Upper lobe of left lung (tissue), 6 donors: ENCODE measurements around the gene MAMDC4. TPM values are rescaled to one million over a fixed set of nuclear protein-coding genes. Genes with fewer than 3 reads are reported as not detected.
A peak's percentile ranks its signal among the peaks of the same experiment; 100 is the strongest.

Experiments used
- ATAC-seq, 2 donors: fragments of 200-7000 bp; cut with Tn5 transposase; one replicate each; pipeline ENCODE4 v1.9.1; 2022; ENCODE audit warnings: mild to moderate bottlenecking in 2 of 2, moderate library complexity in 2 of 2; ENCODE audit not compliant: low FRiP score in 2 of 2
- DNase-seq, 2 donors: peaks; one replicate each; pipeline ENCODE4 v3.0.0-alpha.2; 2019 to 2020
- H3K27ac ChIP-seq, 4 donors: fragments of 200-600 bp; sonication (generic); one replicate each; pipeline ENCODE4 v1.5.1; 2016 to 2019
- H3K27me3 ChIP-seq, 4 donors: fragments of 200-600 bp; sonication (generic); one replicate each; pipeline ENCODE4 v1.5.1; 2017 to 2019
- H3K36me3 ChIP-seq, 4 donors: fragments of 200-600 bp; sonication (generic); one replicate each; pipeline ENCODE4 v1.5.1; 2016 to 2019
- H3K4me1 ChIP-seq, 4 donors: fragments of 200-600 bp; sonication (generic); one replicate each; pipeline ENCODE4 v1.5.1; 2018 to 2019
- H3K4me3 ChIP-seq, 4 donors: fragments of 200-600 bp; sonication (generic); one replicate each; pipeline ENCODE4 v1.5.1; 2017 to 2019; ENCODE audit warnings: mild to moderate bottlenecking in 2 of 4, moderate library complexity in 1 of 4
- H3K9me3 ChIP-seq, 4 donors: fragments of 200-600 bp; sonication (generic); one replicate each; pipeline ENCODE4 v1.5.1; 2018 to 2019
- EP300 ChIP-seq, 4 donors: sonication (generic); formaldehyde crosslinking; IDR thresholded peaks; one replicate each; pipeline ENCODE4 v1.5.1; 2017; ENCODE audit warnings: antibody characterized with exemption in 4 of 4, control low read depth in 2 of 4
- POLR2A ChIP-seq, 4 donors: fragments of 450-650 bp; IDR thresholded peaks; one replicate each; pipeline ENCODE4 v1.5.1; 2016 to 2017; ENCODE audit warnings: antibody characterized with exemption in 4 of 4, mild to moderate bottlenecking in 2 of 4
- POLR2AphosphoS5 ChIP-seq, 2 donors: sonication (generic); formaldehyde crosslinking; IDR thresholded peaks; one replicate each; pipeline ENCODE4 v1.5.1; 2017; ENCODE audit warnings: antibody characterized with exemption in 2 of 2
- WGBS, 2 donors: methylation state at CpG; one replicate each; pipeline ENCODE4 v1.1.5; 2017 to 2018; 5-methylcytosine and 5-hydroxymethylcytosine counted together
- total RNA-seq, 6 donors: library from RNA; depleted of rRNA in 4 of 6; stranded (reverse); fragments of >200 nt in 4 of 6; gene quantifications; one replicate each; pipeline versions ENCODE4 v1.1.0 to v1.2.1, GENCODE V29; 2016 to 2021
- TF ChIP-seq, protein P1 (sequence below), 6 experiments: fragments of 450-650 bp in 4 of 6; fragments of 200-600 bp in 2 of 6; sonication (generic) in 2 of 6; IDR thresholded peaks; one replicate each; pipeline ENCODE4 v1.5.1; 2016 to 2019; ENCODE audit warnings: antibody characterized with exemption in 6 of 6
- donor health status: DM: no; HTN: no; CAD: no; lungs with moderate emphysema.
- donor health status: DM: no; HTN: yes; CAD: no; lungs with severe emphysema.

MAMDC4 gene
- total RNA-seq, 6 donors from 2014 or later, result 2.1 to 18.9 (median 11.0) TPM

DNA sequence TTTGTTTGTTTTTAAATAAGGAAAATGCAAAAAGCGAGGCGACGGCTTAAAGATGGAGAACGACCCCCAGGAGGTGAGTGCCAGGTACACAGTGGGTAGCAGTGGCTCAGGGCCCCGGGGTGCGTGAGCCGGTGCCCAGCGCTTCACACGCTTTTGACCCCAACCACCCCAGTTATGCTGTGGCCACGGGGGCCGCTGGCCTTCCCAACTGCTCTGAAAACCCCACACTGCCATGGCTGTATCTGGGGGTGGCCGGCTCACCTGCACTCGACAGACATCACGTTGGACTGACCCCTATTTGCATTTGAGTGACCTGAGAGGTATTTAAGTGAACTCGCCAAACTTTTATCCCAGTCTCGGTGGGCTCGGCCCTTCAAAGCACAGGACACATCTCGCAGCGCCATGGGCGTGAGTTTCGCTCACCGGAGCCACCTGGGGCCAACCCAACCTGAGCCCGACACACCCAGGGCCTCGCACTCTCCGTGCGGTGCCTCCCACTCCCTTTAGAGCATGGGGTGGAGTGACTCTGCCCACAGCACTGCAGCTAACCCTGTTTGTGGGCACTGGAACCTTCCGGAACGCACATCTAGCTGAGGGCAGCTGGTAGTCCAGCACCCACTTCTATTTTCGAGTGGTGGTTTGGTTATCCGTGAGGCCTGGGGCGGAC is 23.5 kb upstream of the MAMDC4 start:
- peaks cover 3 to 94% (median 77%) of the 10 kb centered on the region in 4 donors for H3K36me3 ChIP-seq
- no peak for ATAC-seq
- H3K27ac ChIP-seq, result no peak overlapping the region
- peak in 1 of 2 donors; percentile 57 for DNase-seq
- no peaks in the 10 kb centered on the region for H3K9me3 ChIP-seq
- TF ChIP-seq POLR2AphosphoS5 (IDR thresholded peaks at IDR 0.05) (no peak), EP300 (IDR thresholded peaks at IDR 0.05) (no peak), POLR2A (IDR thresholded peaks at IDR 0.05) (no peak)
- TF ChIP-seq, protein P1, sequence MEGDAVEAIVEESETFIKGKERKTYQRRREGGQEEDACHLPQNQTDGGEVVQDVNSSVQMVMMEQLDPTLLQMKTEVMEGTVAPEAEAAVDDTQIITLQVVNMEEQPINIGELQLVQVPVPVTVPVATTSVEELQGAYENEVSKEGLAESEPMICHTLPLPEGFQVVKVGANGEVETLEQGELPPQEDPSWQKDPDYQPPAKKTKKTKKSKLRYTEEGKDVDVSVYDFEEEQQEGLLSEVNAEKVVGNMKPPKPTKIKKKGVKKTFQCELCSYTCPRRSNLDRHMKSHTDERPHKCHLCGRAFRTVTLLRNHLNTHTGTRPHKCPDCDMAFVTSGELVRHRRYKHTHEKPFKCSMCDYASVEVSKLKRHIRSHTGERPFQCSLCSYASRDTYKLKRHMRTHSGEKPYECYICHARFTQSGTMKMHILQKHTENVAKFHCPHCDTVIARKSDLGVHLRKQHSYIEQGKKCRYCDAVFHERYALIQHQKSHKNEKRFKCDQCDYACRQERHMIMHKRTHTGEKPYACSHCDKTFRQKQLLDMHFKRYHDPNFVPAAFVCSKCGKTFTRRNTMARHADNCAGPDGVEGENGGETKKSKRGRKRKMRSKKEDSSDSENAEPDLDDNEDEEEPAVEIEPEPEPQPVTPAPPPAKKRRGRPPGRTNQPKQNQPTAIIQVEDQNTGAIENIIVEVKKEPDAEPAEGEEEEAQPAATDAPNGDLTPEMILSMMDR (IDR thresholded peaks at IDR 0.05), result no peak
- H3K27me3 ChIP-seq, result no peaks in the 10 kb centered on the region
- H3K4me1 ChIP-seq, result no peaks in the 10 kb centered on the region
- no peak overlapping the region for H3K4me3 ChIP-seq
- 96 to 97% methylated on average over 19 to 31 of the region's 31 CpGs for WGBS, 2 donors

DNA sequence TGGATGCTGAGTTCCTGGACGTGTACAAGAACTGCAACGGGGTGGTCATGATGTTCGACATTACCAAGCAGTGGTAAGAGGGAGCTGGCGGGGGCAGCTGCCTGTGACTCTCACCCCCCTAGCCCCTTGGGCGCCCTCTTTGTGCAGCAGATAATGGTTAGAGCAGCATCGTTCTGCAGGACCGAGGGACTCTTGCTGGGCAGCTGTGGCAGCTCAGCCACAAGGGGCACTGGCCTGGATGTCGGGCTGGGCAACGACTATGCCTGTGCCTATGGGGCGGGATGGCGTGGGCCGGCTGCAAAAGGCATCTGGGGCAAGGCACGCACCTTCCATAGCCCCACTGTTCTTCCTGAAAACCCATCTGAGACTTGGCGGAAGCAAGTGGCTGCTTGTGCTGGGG is 22.7 kb upstream of the MAMDC4 start:
- peak in 1 of 2 donors; percentile 61 for DNase-seq
- no peak for ATAC-seq
- Histone ChIP-seq H3K4me3 (no peak overlapping the region), H3K36me3 (peaks cover 3 to 92% (median 74%) of the 10 kb centered on the region in 4 donors), H3K9me3 (no peaks in the 10 kb centered on the region), H3K27me3 (no peaks in the 10 kb centered on the region), H3K4me1 (no peaks in the 10 kb centered on the region), H3K27ac (no peak overlapping the region)
- WGBS, 2 donors, result 90 to 95% methylated on average over 12 to 14 of the region's 14 CpGs
- TF ChIP-seq EP300 (IDR thresholded peaks at IDR 0.05) (no peak), POLR2AphosphoS5 (IDR thresholded peaks at IDR 0.05) (no peak), POLR2A (IDR thresholded peaks at IDR 0.05) (no peak)
- TF ChIP-seq, protein P1 (IDR thresholded peaks at IDR 0.05), result no peak

DNA sequence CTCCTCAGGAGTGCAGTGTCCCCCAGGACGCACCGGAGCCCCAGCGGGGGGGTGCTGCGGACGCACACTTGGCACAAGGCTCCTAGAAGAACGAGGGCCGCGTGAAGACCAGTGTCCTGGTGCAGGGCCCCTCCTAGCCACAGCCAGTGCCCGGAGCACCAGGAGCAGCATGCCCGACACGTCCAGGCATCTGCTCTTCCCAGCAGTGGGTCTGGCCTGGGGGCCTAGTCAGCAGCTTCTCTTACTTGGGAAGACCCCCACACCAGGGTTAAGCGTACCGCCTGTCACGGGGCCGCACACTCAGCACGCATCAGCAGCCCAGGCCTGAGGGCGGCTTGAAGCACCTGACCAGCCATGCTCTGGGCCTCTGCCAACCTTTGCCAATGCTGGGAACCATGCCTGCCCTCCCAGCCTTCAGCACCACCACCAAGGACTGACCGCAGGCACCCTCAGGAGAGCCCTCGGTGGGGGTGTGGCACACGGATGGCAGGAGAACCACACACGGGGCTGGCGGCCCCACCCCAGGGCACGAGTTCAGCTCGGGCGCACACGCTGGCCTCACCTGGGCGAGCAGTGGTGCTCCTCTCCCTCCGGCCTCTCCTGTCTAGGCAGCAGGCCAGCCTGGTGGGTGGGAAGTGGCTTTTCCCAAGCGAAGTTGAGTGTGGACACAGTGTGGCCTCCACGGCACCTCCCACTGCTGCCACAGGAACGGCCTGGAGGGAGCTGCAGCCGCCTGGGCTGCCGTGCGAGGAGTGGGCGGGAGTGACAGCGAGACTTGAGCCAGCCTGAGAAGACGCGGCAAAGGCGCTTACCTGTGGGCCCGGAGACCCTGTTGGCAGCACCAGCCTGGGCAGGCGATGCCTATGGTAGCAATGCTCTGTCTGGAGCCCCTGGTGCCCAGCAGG is 21.9 kb upstream of the MAMDC4 start:
- Histone ChIP-seq H3K27ac (no peak overlapping the region), H3K27me3 (no peaks in the 10 kb centered on the region), H3K9me3 (no peaks in the 10 kb centered on the region), H3K4me3 (no peak overlapping the region), H3K36me3 (peaks cover 3 to 83% (median 70%) of the 10 kb centered on the region in 4 donors), H3K4me1 (no peaks in the 10 kb centered on the region)
- no peak for ATAC-seq
- 91 to 93% methylated on average over 22 to 36 of the region's 41 CpGs for WGBS, 2 donors
- peak in 1 of 2 donors; percentile 69 for DNase-seq
- TF ChIP-seq, protein P1 (IDR thresholded peaks at IDR 0.05), result no peak
- TF ChIP-seq POLR2A (IDR thresholded peaks at IDR 0.05) (no peak), POLR2AphosphoS5 (IDR thresholded peaks at IDR 0.05) (no peak), EP300 (IDR thresholded peaks at IDR 0.05) (no peak)

DNA sequence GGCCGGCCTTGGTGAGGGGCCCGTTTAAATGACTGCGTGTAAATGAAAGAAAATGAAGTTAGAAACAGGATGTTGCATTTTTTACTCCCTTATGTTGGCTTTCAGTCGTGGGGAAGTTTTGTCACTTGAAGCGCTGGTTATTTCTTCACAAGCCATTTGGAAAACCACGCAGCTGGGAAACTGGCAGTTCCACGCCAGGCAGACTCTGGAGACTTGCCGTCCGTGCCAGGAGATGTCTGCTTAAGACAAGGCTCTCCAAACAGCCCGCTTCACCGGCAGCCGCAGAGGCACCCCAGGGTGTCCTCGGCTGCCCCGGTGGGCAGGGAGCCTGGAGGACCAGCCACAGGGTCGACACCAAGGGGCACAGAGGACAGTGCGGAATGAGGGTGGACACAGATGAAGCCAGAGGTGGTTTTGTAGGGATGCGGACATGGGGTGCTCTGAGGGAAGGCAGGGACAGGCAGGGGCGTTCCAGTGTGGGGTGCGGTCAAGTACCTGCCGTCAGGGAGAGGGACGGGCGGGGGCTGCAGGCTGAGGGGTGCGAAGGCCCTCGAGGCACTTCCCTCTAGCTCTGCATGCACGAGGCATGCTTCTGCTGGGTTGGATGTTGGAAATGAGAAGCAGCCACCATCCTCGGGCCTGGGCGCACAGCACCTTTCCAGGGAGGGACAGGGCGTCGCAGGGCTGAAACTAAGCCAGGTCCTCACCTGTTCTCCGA is 21.0 kb upstream of the MAMDC4 start:
- Histone ChIP-seq H3K27me3 (no peaks in the 10 kb centered on the region), H3K4me1 (no peaks in the 10 kb centered on the region), H3K4me3 (no peak overlapping the region), H3K9me3 (no peaks in the 10 kb centered on the region), H3K27ac (no peak overlapping the region), H3K36me3 (peaks cover 3 to 82% (median 65%) of the 10 kb centered on the region in 4 donors)
- 88 to 89% methylated on average over 29 to 30 of the region's 30 CpGs for WGBS, 2 donors
- TF ChIP-seq, protein P1 (IDR thresholded peaks at IDR 0.05), result no peak
- TF ChIP-seq EP300 (IDR thresholded peaks at IDR 0.05), result no peak
- no peak for TF ChIP-seq POLR2A (IDR thresholded peaks at IDR 0.05)
- no peak for TF ChIP-seq POLR2AphosphoS5 (IDR thresholded peaks at IDR 0.05)
- DNase-seq, result peak in 1 of 2 donors; percentile 54
- ATAC-seq, result no peak
